ENCODE measurements around the gene RELN.

- TF ChIP-seq CTCF (IDR thresholded peaks at IDR 0.05) (no peak), POLR2A (IDR thresholded peaks at IDR 0.05) (no peak)
These were observed 425.0 kb downstream of the RELN start for GRCh38 chr7:103564416-103564815.
